GM19438 (cell line): ENCODE measurements around the gene P3H2.

Experiments
- ATAC-seq: cut with Tn5 transposase; IDR thresholded peaks from one replicate; pipeline ENCODE4 v1.9.1; 2021; ENCODE audit warnings: low read depth; ENCODE audit not compliant: unreplicated experiment

Gene P3H2

DNA sequence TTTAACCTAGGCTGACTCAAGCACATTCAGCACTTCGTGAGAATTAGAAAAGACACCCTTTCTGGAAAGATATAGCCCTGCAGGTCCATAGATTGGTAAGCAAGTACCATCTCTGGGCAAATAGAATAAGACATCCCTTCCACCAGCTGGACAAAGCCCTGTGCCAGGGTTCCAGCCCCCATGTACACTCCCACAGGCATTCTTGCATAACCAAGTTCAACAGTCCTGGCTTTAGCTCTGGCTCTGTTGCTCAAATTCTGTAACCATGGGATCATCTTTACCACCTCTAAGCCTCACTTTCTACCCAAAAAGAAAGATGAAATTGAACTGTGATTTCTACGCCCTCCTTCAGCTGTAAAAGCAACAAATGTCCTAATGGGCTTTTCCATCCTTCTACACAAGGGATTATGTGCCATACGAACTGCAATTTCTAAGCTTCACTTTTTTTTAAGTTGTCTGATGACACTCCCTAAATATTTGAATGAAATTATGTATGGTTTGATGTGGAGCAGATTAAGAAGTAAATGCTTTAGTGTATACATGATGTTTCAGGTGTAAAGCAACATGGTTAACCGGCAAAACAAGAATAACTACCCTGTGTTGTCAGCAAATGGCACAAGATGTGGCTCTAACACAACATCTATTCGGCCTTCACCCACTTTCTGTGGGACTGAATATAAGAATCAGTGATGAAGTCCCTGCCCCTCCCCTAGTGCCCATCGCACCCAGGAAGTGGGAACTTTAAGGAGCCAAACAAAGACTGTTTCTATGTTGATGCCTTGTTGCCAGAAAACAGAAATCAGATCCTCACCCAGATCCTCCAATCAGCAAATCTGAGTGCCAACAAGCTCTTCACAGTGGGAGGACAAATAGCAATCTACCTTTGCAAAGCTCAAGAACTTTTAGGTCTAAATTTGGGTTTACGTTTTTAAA lies 165.7 kb downstream of the P3H2 start:
- no peak for ATAC-seq

GRCh38 chr3:189953551-189953950 lies 167.1 kb downstream of the P3H2 start:
- no peak for ATAC-seq

DNA sequence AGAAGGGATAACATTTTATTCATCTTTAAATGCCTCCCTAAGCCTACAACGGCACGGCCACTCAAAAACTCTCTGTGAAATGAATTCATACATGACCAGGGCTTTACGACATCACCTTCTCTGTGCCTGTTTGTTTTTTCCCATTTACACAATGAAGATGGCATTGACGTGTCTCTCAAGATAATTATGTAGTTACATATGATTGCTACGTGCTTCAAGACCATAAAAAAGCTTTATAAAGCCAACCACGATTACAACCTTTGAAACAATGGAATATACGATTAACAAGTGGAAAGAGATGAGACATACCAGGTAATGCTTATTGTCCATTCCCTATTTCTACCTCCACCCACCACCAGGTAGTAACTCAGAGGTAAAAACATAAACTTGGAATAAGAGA lies 168.4 kb downstream of the P3H2 start:
- ATAC-seq: no peak

- no peak for ATAC-seq
Measured at GRCh38 chr3:189950258-189950657, 170.4 kb downstream of the P3H2 start.

DNA sequence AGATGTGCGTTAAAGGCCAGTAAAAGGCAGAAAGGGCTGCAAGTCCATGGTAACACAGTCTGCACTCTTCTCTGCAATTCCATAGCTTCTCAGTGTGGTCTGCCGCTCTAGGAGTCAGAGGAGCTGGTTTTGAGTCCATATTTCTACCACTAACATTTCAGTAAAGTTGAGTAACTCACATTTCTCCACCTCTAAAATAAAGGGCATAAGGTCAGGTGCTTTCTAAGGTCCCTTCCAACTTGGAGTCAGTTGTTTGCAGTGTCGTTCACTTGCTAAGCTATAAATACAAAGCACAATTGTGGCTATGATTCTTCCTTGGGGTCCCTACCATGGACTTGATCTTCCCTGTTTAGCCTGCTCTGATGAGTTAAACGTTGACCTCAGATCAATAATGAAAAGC lies 171.1 kb downstream of the P3H2 start:
- ATAC-seq: no peak

DNA sequence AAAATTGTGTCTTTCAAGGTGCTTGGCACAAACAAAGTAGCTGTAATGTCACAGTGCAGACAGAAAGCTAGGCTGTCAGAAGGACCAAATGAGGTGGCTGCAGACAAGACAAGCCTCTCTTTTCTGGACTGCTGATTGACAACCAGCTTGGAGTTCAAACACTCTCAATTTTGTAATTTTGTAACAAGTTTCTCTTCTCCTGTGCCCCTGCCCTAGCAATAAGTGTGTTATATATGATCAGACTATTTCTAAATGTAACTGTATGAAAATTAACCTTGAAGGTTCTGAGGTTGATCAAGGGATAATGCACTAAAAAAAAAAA lies 172.0 kb downstream of the P3H2 start:
- no peak for ATAC-seq

GRCh38 chr3:189947948-189948723 lies 172.6 kb downstream of the P3H2 start:
- no peak for ATAC-seq

DNA sequence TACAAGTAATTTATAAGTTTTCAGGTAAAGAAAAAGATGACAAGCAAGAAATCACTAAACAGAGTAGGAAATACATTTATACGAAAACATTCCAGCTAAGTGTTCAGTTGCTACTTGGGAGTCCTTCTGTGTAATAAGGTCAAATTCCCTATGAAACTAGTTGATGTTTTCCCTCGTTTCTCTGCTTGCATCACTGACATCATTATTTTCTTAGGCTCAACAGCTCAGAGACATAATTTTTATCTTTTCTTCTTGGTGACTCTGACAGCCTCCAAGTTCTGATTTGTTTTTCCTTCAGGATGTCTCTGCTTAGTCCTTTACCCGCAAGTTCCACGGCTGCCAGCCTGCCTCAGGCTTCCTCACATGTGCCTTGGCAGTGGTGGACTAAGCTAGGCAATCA lies 173.6 kb downstream of the P3H2 start:
- no peak for ATAC-seq

DNA sequence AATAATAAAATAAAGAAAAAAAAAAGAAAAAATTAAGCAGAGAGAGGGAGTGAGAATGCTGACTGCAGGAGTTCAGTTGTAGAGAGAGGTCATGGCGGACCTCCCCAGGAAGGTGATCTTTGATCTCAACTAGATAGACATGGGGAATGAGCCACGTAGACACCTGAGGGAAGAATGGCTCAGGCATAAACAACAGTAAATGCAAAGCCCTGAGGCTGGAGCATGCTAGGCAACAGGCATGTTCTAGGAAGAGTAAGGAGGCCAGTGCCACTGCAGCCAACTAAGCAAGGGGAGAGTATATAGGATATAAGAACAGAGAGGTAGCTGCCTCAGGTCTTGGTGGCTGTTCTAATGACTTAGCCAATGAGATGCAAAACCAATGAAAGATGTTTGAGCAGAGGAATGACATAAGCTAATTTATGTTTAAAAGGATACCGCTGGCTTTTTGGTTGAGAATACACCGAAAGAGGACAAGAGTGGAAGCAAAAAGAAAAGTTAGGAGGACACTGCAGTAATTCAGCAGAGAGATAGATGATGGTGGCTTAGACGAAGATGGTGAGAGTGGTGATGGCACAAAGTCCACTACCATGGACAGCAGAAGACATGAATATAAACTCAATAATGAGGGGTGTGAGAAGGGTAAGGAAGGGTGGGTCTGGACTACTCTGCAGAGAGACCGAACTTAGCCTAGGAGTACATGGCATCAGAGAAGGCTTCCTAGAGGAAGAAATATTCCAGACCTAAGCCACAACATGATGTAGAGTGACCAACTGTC lies 174.6 kb downstream of the P3H2 start:
- ATAC-seq: no peak

GRCh38 chr3:189944285-189945145 lies 176.2 kb downstream of the P3H2 start:
- ATAC-seq: no peak

- no peak for ATAC-seq
Measured at GRCh38 chr3:189942948-189943347, 177.7 kb downstream of the P3H2 start.

GRCh38 chr3:189941679-189942078 lies 179.0 kb downstream of the P3H2 start:
- ATAC-seq: no peak

DNA sequence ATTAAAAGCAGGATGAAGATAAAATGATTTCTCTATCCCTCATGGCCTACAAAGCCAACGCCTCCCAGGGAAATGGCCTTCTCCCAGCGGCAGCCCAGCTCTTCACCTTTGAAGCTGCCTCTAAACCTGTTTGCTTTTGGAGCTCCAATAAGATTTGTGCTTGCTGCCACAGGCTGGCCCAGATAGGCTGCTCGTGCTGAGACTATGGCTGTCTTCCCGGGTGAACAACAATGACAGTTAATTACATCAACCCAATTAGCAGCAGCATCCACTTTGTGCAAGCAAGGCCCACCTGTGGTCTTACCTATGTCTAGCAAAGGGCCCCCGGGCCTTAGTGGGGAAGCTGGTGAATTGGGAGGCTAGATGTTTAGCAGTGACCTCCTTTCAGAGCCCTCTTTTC lies 179.6 kb downstream of the P3H2 start:
- no peak for ATAC-seq

DNA sequence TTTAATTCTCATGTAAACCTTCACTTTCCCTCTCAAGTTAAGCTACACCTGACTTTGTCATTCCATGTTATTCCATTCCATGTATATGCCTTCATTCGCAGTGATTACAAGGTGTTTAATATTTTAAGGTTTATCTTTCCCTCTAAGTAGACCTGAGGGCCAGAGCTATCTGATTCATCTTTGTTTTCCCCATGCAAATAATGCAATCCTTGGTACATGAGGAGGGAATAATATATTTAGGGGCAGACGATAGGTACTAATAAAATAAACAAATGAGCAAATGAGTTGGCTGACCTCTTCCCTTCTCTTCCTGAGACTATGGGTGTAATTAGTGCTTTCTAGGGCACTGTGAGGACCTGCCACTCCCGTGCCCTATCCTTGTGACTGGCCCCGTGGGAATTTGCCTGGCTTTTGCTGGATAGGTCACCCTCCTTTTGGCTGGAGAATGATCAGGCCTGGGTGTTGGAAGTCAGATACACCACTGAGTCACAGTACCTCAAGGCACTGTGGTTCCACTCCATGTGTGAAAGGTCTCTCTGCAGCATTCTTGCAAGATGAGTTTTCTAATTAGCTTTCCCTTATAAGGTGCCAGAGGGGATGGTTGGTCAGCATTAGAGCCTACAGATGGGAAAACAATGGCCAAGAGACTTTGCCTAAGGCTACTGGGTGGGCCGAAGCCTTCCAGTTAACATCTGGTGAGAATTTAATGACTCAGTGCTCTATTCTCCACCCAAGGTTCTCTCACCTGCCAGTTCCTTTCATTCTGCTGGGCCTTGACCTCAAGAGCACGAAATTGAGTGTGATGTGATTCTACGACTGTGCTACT lies 183.2 kb downstream of the P3H2 start:
- no peak for ATAC-seq

GRCh38 chr3:189936201-189936945 lies 184.3 kb downstream of the P3H2 start:
- no peak for ATAC-seq

GRCh38 chr3:189927975-189928895 lies 192.5 kb downstream of the P3H2 start:
- no peak for ATAC-seq

- ATAC-seq: no peak
Measured at GRCh38 chr3:189921770-189922169, 198.9 kb downstream of the P3H2 start.

GRCh38 chr3:189914799-189915198 lies 205.9 kb downstream of the P3H2 start:
- ATAC-seq: no peak
